ENCODE results near the gene PKD2. TPM values are rescaled to one million over a fixed set of nuclear protein-coding genes. Genes with fewer than 3 reads are reported as not detected.

The PKD2 gene
- total and polyA plus RNA-seq, 2 donors (not counting 1 experiment from before 2014, with no cell fraction given): 109 to 158 TPM

GRCh38 chr4:88030565-88031310, 23.3 kb downstream of the PKD2 start:
- no peak overlapping the region for H3K4me2 ChIP-seq (ENCODE audit: extremely low read depth, insufficient read depth, low read length)
- peaks cover 23% of the 10 kb centered on the region for H3K79me2 ChIP-seq (ENCODE audit: control insufficient read depth, insufficient read depth, low read length)

GRCh38 chr4:88033309-88033708, 25.9 kb downstream of the PKD2 start:
- no peak overlapping the region for H3K4me3 ChIP-seq (replicated peaks in 1 of 4; ENCODE audit: control extremely low read depth in 1 of 4, insufficient read depth in 1 of 4, low read depth in 3 of 4, low read length in 4 of 4)
- H3K79me2 ChIP-seq (ENCODE audit: control insufficient read depth, insufficient read depth, low read length): peaks cover 18% of the 10 kb centered on the region
- no peak overlapping the region for H3K9ac ChIP-seq (ENCODE audit: insufficient read depth, low read length)
- peak; percentile 51 to 75 for DNase-seq (ENCODE audit: low read depth in 2 of 2)
- H3K4me2 ChIP-seq (ENCODE audit: extremely low read depth, insufficient read depth, low read length): no peak overlapping the region
- no peak overlapping the region for H2AFZ ChIP-seq (ENCODE audit: low read length)
- no peaks in the 10 kb centered on the region for H3K27me3 ChIP-seq (ENCODE audit: control insufficient read depth, insufficient read depth, low read length)
- peaks cover 10% of the 10 kb centered on the region for H3K4me1 ChIP-seq (ENCODE audit: control insufficient read depth, extremely low read depth, insufficient read depth, low read length)
- TF ChIP-seq EZH2 (IDR thresholded peaks at IDR 0.05; ENCODE audit: low read length, missing control alignments) (no peak), CTCF (conservative IDR thresholded peaks at IDR 0.05 in 1 of 2, IDR thresholded peaks at IDR 0.05 in 1 of 2; ENCODE audit: low read depth in 1 of 2, low read length in 2 of 2) (peak; percentile 51 to 70)
- H4K20me1 ChIP-seq (ENCODE audit: control insufficient read depth, extremely low read depth, insufficient read depth, low read length): no peaks in the 10 kb centered on the region
- no peak overlapping the region for H3K27ac ChIP-seq (ENCODE audit: insufficient read depth, low read length)
- H3K36me3 ChIP-seq (ENCODE audit: control insufficient read depth, insufficient read depth, low read length): peaks cover 6% of the 10 kb centered on the region
- no peaks in the 10 kb centered on the region for H3K9me3 ChIP-seq (ENCODE audit: control insufficient read depth, insufficient read depth, low read depth, low read length)

More at GRCh38 chr4:88030565-88031310, 23.3 kb downstream of the PKD2 start:
- Histone ChIP-seq H2AFZ (ENCODE audit: low read length) (no peak overlapping the region), H3K9me3 (ENCODE audit: control insufficient read depth, insufficient read depth, low read depth, low read length) (no peaks in the 10 kb centered on the region), H4K20me1 (ENCODE audit: control insufficient read depth, extremely low read depth, insufficient read depth, low read length) (no peaks in the 10 kb centered on the region), H3K4me1 (ENCODE audit: control insufficient read depth, extremely low read depth, insufficient read depth, low read length) (peaks cover 12% of the 10 kb centered on the region), H3K27me3 (ENCODE audit: control insufficient read depth, insufficient read depth, low read length) (no peaks in the 10 kb centered on the region), H3K36me3 (ENCODE audit: control insufficient read depth, insufficient read depth, low read length) (peaks cover 2% of the 10 kb centered on the region), H3K4me3 (replicated peaks in 1 of 4; ENCODE audit: control extremely low read depth in 1 of 4, insufficient read depth in 1 of 4, low read depth in 3 of 4, low read length in 4 of 4) (no peak overlapping the region), H3K9ac (ENCODE audit: insufficient read depth, low read length) (no peak overlapping the region), H3K27ac (ENCODE audit: insufficient read depth, low read length) (no peak overlapping the region)
- TF ChIP-seq EZH2 (IDR thresholded peaks at IDR 0.05; ENCODE audit: low read length, missing control alignments) (no peak), CTCF (conservative IDR thresholded peaks at IDR 0.05 in 1 of 2, IDR thresholded peaks at IDR 0.05 in 1 of 2; ENCODE audit: low read depth in 1 of 2, low read length in 2 of 2) (no peak)
- no peak for DNase-seq (ENCODE audit: low read depth in 2 of 2)

- H3K79me2 ChIP-seq (ENCODE audit: control insufficient read depth, insufficient read depth, low read length): peaks cover 12% of the 10 kb centered on the region
- no peak overlapping the region for H3K4me2 ChIP-seq (ENCODE audit: extremely low read depth, insufficient read depth, low read length)
- H3K9me3 ChIP-seq (ENCODE audit: control insufficient read depth, insufficient read depth, low read depth, low read length): no peaks in the 10 kb centered on the region
- TF ChIP-seq EZH2 (IDR thresholded peaks at IDR 0.05; ENCODE audit: low read length, missing control alignments) (no peak), CTCF (conservative IDR thresholded peaks at IDR 0.05 in 1 of 2, IDR thresholded peaks at IDR 0.05 in 1 of 2; ENCODE audit: low read depth in 1 of 2, low read length in 2 of 2) (no peak)
- peaks cover 13% of the 10 kb centered on the region for H3K36me3 ChIP-seq (ENCODE audit: control insufficient read depth, insufficient read depth, low read length)
- no peaks in the 10 kb centered on the region for H4K20me1 ChIP-seq (ENCODE audit: control insufficient read depth, extremely low read depth, insufficient read depth, low read length)
- H3K9ac ChIP-seq (ENCODE audit: insufficient read depth, low read length): no peak overlapping the region
- no peak overlapping the region for H3K27ac ChIP-seq (ENCODE audit: insufficient read depth, low read length)
- no peak for DNase-seq (ENCODE audit: low read depth in 2 of 2)
- no peaks in the 10 kb centered on the region for H3K4me1 ChIP-seq (ENCODE audit: control insufficient read depth, extremely low read depth, insufficient read depth, low read length)
- H3K4me3 ChIP-seq (replicated peaks in 1 of 4; ENCODE audit: control extremely low read depth in 1 of 4, insufficient read depth in 1 of 4, low read depth in 3 of 4, low read length in 4 of 4): no peak overlapping the region
- no peaks in the 10 kb centered on the region for H3K27me3 ChIP-seq (ENCODE audit: control insufficient read depth, insufficient read depth, low read length)
- no peak overlapping the region for H2AFZ ChIP-seq (ENCODE audit: low read length)
Observed at GRCh38 chr4:88035292-88035691, 27.9 kb downstream of the PKD2 start.

Measured in fibroblast of lung (primary cell).